ENCODE data around the gene CPSF6.
"Not testable (repeated sequence)": the region's sequence is repeated elsewhere in the genome, so short reads cannot be mapped to it uniquely, and the experiment has no call there.

Gene CPSF6

GRCh38 chr12:69291278-69291593 is 51.9 kb downstream of the CPSF6 start:
- Histone ChIP-seq H3K4me1 (ENCODE audit: control insufficient read depth, insufficient read depth, low read length) (no peaks in the 10 kb centered on the region), H3K27me3 (ENCODE audit: control insufficient read depth, insufficient read depth, low read length) (peaks cover 27% of the 10 kb centered on the region), H3K4me3 (ENCODE audit: low read length) (no peak overlapping the region), H3K9ac (ENCODE audit: low read depth, low read length) (no peak overlapping the region), H3K4me2 (ENCODE audit: low read length) (no peak overlapping the region), H3K36me3 (ENCODE audit: insufficient read depth, low read length) (no peaks in the 10 kb centered on the region), H3K9me3 (replicated peaks; ENCODE audit: low read length) (no peaks in the 10 kb centered on the region)

- no peaks in the 10 kb centered on the region for H3K36me3 ChIP-seq (ENCODE audit: insufficient read depth, low read length)
- no peaks in the 10 kb centered on the region for H3K4me1 ChIP-seq (ENCODE audit: control insufficient read depth, insufficient read depth, low read length)
- peaks cover 32% of the 10 kb centered on the region for H3K27me3 ChIP-seq (ENCODE audit: control insufficient read depth, insufficient read depth, low read length)
- no peaks in the 10 kb centered on the region for H3K9me3 ChIP-seq (replicated peaks; ENCODE audit: low read length)
- H3K4me3 ChIP-seq (ENCODE audit: low read length) = no peak overlapping the region
- no peak overlapping the region for H3K9ac ChIP-seq (ENCODE audit: low read depth, low read length)
- no peak overlapping the region for H3K4me2 ChIP-seq (ENCODE audit: low read length)
These were observed 58.8 kb downstream of the CPSF6 start for GRCh38 chr12:69298133-69298532.

DNA sequence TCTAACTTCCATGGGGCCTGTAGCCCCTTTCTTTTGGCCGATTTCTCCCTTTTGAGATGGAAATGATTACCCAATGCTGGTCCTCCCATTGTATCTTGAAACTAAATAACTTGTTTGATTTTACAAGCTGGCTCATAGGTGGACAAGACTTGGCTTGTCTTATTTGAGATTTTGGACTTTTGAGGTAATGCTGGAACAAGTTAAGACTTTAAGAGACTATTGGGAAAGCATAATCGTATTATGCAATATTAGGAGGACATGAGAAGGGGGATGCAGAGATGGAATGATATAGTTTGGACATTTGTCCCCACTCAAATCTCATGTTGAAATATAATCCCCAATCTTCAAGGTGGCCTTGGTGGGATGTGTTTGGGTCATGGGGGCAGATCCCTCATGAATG is 59.6 kb downstream of the CPSF6 start:
- no peaks in the 10 kb centered on the region for H3K4me1 ChIP-seq (ENCODE audit: control insufficient read depth, insufficient read depth, low read length)
- H3K36me3 ChIP-seq (ENCODE audit: insufficient read depth, low read length) = no peaks in the 10 kb centered on the region
- peaks cover 30% of the 10 kb centered on the region for H3K27me3 ChIP-seq (ENCODE audit: control insufficient read depth, insufficient read depth, low read length)
- H3K9me3 ChIP-seq (replicated peaks; ENCODE audit: low read length) = no peaks in the 10 kb centered on the region
- no peak overlapping the region for H3K4me2 ChIP-seq (ENCODE audit: low read length)
- H3K9ac ChIP-seq (ENCODE audit: low read depth, low read length) = no peak overlapping the region
- H3K4me3 ChIP-seq (ENCODE audit: low read length) = no peak overlapping the region

DNA sequence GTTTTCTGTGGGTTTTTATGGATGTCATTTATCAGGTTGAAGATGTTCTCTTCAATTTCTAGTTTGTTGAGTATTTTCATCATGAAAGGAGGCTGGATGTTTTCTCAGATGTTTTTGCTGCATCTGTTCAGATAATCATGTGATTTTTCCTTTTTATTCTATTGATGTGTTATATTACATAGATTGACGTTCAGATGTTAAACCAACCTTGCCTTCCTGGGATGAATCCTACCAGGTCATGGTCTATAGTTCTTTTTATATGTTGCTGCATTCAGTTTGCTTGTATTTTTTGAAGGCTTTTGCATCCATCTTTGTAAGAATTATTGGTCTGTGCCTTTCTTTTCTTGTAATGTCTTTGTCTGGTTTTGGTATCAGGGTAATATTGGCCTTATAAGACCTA is 64.9 kb downstream of the CPSF6 start:
- no peak overlapping the region for H3K4me2 ChIP-seq (ENCODE audit: low read length)
- H3K27me3 ChIP-seq (ENCODE audit: control insufficient read depth, insufficient read depth, low read length) = peaks cover 25% of the 10 kb centered on the region
- no peaks in the 10 kb centered on the region for H3K4me1 ChIP-seq (ENCODE audit: control insufficient read depth, insufficient read depth, low read length)
- no peak overlapping the region for H3K4me3 ChIP-seq (ENCODE audit: low read length)
- H3K9ac ChIP-seq (ENCODE audit: low read depth, low read length) = no peak overlapping the region
- no peaks in the 10 kb centered on the region for H3K9me3 ChIP-seq (replicated peaks; ENCODE audit: low read length)
- H3K36me3 ChIP-seq (ENCODE audit: insufficient read depth, low read length) = no peaks in the 10 kb centered on the region

- Histone ChIP-seq H3K4me3 (ENCODE audit: low read length) (no peak overlapping the region), H3K36me3 (ENCODE audit: insufficient read depth, low read length) (no peaks in the 10 kb centered on the region), H3K27me3 (ENCODE audit: control insufficient read depth, insufficient read depth, low read length) (no peaks in the 10 kb centered on the region), H3K9ac (ENCODE audit: low read depth, low read length) (no peak overlapping the region), H3K9me3 (replicated peaks; ENCODE audit: low read length) (no peaks in the 10 kb centered on the region), H3K4me2 (ENCODE audit: low read length) (no peak overlapping the region), H3K4me1 (ENCODE audit: control insufficient read depth, insufficient read depth, low read length) (no peaks in the 10 kb centered on the region)
These were observed 70.1 kb downstream of the CPSF6 start for GRCh38 chr12:69309461-69309860.

- H3K9me3 ChIP-seq (replicated peaks; ENCODE audit: low read length) = no peaks in the 10 kb centered on the region
- no peak overlapping the region for H3K9ac ChIP-seq (ENCODE audit: low read depth, low read length)
- H3K4me1 ChIP-seq (ENCODE audit: control insufficient read depth, insufficient read depth, low read length) = no peaks in the 10 kb centered on the region
- H3K4me2 ChIP-seq (ENCODE audit: low read length) = no peak overlapping the region
- H3K36me3 ChIP-seq (ENCODE audit: insufficient read depth, low read length) = no peaks in the 10 kb centered on the region
- no peak overlapping the region for H3K4me3 ChIP-seq (ENCODE audit: low read length)
- H3K27me3 ChIP-seq (ENCODE audit: control insufficient read depth, insufficient read depth, low read length) = no peaks in the 10 kb centered on the region
These were observed 73.8 kb downstream of the CPSF6 start for GRCh38 chr12:69313209-69313608.

DNA sequence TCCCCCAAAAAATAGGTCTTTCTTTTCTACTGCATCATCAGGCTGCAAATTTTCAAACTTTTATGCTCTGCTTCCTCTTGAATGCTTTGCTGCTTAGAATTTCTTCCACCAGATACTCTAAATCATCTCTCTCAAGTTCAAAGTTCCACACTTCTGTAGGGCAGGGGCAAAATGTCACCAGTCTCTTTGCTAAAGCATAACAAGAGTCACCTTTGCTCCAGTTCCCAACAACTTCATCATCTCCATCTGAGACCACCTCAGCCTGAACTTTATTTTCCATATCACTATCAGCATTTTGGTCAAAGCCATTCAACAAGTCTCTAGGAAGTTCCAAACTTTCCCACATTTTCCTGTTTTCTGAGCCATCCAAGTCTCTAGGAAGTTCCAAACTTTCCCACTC is 77.4 kb downstream of the CPSF6 start:
- not testable (repeated sequence) for H3K4me3 ChIP-seq (ENCODE audit: low read length); H3K36me3 ChIP-seq (ENCODE audit: insufficient read depth, low read length); H3K9me3 ChIP-seq (replicated peaks; ENCODE audit: low read length); H3K4me2 ChIP-seq (ENCODE audit: low read length); H3K9ac ChIP-seq (ENCODE audit: low read depth, low read length); H3K4me1 ChIP-seq (ENCODE audit: control insufficient read depth, insufficient read depth, low read length)
- peaks cover 12% of the 10 kb centered on the region for H3K27me3 ChIP-seq (ENCODE audit: control insufficient read depth, insufficient read depth, low read length)

DNA sequence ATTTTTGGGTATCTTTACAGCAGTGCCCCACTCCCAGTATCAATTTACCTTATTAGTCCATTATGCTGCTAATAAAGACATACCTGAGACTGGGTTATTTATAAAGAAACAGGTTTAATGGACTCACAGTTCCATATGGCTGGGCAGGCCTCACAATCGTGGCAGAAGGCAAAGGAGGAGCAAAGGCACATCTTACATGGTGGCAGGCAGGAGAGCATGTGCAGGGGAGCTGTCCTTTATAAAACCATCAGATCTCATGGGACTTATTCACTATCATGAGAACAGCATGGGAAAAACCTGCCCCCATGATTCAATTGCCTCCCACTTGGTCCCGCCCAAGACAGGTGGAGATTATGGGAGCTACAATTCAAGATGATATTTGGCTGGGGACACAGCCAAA is 77.9 kb downstream of the CPSF6 start:
- not testable (repeated sequence) for H3K9me3 ChIP-seq (replicated peaks; ENCODE audit: low read length); H3K4me3 ChIP-seq (ENCODE audit: low read length); H3K4me2 ChIP-seq (ENCODE audit: low read length); H3K36me3 ChIP-seq (ENCODE audit: insufficient read depth, low read length); H3K4me1 ChIP-seq (ENCODE audit: control insufficient read depth, insufficient read depth, low read length); H3K9ac ChIP-seq (ENCODE audit: low read depth, low read length)
- H3K27me3 ChIP-seq (ENCODE audit: control insufficient read depth, insufficient read depth, low read length) = peaks cover 12% of the 10 kb centered on the region

DNA sequence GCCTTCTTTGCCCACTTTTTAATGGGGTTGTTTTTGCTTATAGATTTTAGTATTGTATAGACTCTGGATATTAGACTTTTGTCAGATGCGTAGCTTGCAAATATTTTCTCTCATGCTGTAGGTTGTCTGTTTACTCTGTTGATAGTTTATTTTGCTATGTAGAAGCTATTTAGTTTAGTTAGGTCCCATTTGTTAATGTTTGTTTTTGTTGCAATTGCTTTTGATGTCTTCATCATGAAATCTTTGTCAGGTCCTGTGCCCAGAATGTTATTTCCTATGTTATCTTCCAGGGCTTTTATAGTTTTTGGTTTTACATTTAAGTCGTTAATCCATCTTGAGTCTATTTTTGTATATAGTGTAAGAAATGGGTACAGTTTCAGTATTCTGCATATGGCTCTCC is 78.9 kb downstream of the CPSF6 start:
- no peaks in the 10 kb centered on the region for H3K36me3 ChIP-seq (ENCODE audit: insufficient read depth, low read length)
- no peak overlapping the region for H3K9ac ChIP-seq (ENCODE audit: low read depth, low read length)
- no peak overlapping the region for H3K4me3 ChIP-seq (ENCODE audit: low read length)
- no peaks in the 10 kb centered on the region for H3K4me1 ChIP-seq (ENCODE audit: control insufficient read depth, insufficient read depth, low read length)
- H3K9me3 ChIP-seq (replicated peaks; ENCODE audit: low read length) = no peaks in the 10 kb centered on the region
- peaks cover 17% of the 10 kb centered on the region for H3K27me3 ChIP-seq (ENCODE audit: control insufficient read depth, insufficient read depth, low read length)
- H3K4me2 ChIP-seq (ENCODE audit: low read length) = no peak overlapping the region

GRCh38 chr12:69321351-69321750 is 82.0 kb downstream of the CPSF6 start:
- H3K27me3 ChIP-seq (ENCODE audit: control insufficient read depth, insufficient read depth, low read length) = peaks cover 34% of the 10 kb centered on the region
- no peaks in the 10 kb centered on the region for H3K9me3 ChIP-seq (replicated peaks; ENCODE audit: low read length)
- no peak overlapping the region for H3K9ac ChIP-seq (ENCODE audit: low read depth, low read length)
- no peaks in the 10 kb centered on the region for H3K36me3 ChIP-seq (ENCODE audit: insufficient read depth, low read length)
- no peak overlapping the region for H3K4me3 ChIP-seq (ENCODE audit: low read length)
- no peak overlapping the region for H3K4me2 ChIP-seq (ENCODE audit: low read length)
- H3K4me1 ChIP-seq (ENCODE audit: control insufficient read depth, insufficient read depth, low read length) = no peaks in the 10 kb centered on the region

Measured in skeletal muscle satellite cell (primary cell).